Neuronal stem cell (in vitro differentiated cells): Measurements from ENCODE around the gene HOXD9.

Source experiments
- DNase-seq: peaks from one replicate; pipeline ENCODE4 v3.0.0-alpha.2; 2013; ENCODE audit warnings: low spot score
- H2AFZ ChIP-seq: one replicate; pipeline ENCODE4 v1.6.1; 2013; ENCODE audit warnings: mild to moderate bottlenecking, low read length, inconsistent platforms
- H2AK5ac ChIP-seq: 2 replicates; pipeline ENCODE4 v1.6.1; 2013; ENCODE audit warnings: low read depth, mild to moderate bottlenecking, inconsistent platforms, low read length, moderate library complexity, mixed read lengths
- H2BK120ac ChIP-seq: 2 replicates; pipeline ENCODE4 v1.6.1; 2013; ENCODE audit warnings: low read depth, mild to moderate bottlenecking, inconsistent platforms, low read length, moderate library complexity, mixed read lengths
- H2BK12ac ChIP-seq: one replicate; pipeline ENCODE4 v1.6.1; 2013; ENCODE audit warnings: low read length, inconsistent platforms
- H2BK15ac ChIP-seq: 2 replicates; pipeline ENCODE4 v1.6.1; 2013; ENCODE audit warnings: mild to moderate bottlenecking, low read length, inconsistent platforms, mixed read lengths
- H2BK5ac ChIP-seq: one replicate; pipeline ENCODE4 v1.6.1; 2013; ENCODE audit warnings: inconsistent platforms, mild to moderate bottlenecking, low read length, moderate library complexity
- H3K14ac ChIP-seq: one replicate; pipeline ENCODE4 v1.6.1; 2013; ENCODE audit warnings: low read length, inconsistent platforms
- H3K18ac ChIP-seq: 2 replicates; pipeline ENCODE4 v1.6.1; 2013; ENCODE audit warnings: low read length, inconsistent platforms
- H3K23ac ChIP-seq: 2 replicates; pipeline ENCODE4 v1.6.1; 2013; ENCODE audit warnings: low read depth, mild to moderate bottlenecking, mixed read lengths, low read length, inconsistent platforms; ENCODE audit not compliant: poor library complexity
- H3K27ac ChIP-seq: replicated peaks from 3 replicates; pipeline ENCODE4 v1.5.1; 2013; ENCODE audit warnings: low read length, inconsistent platforms
- H3K27me3 ChIP-seq, 3 experiments: 2 replicates each; pipeline ENCODE4 v1.6.1; 2013; ENCODE audit warnings: low read length in 3 of 3, mild to moderate bottlenecking in 2 of 3, inconsistent platforms in 1 of 3, low read depth in 1 of 3, mixed read lengths in 1 of 3, moderate library complexity in 1 of 3; ENCODE audit not compliant: control insufficient read depth in 3 of 3, insufficient read depth in 3 of 3
- H3K36me3 ChIP-seq, 2 donors: replicated peaks in 1 of 2; 2 replicates each; pipeline ENCODE4 v1.6.1; 2013; ENCODE audit warnings: low read length in 2 of 2; ENCODE audit not compliant: control insufficient read depth in 2 of 2, insufficient read depth in 2 of 2
- H3K4ac ChIP-seq: 2 replicates; pipeline ENCODE4 v1.6.1; 2013; ENCODE audit warnings: inconsistent platforms, mild to moderate bottlenecking, low read length, moderate library complexity
- H3K4me1 ChIP-seq, 2 donors: 1 replicate in 1 of 2; 2 replicates in 1 of 2; pipeline ENCODE4 v1.6.1; 2013; ENCODE audit warnings: low read length in 2 of 2, low read depth in 1 of 2; ENCODE audit not compliant: control insufficient read depth in 2 of 2, insufficient read depth in 1 of 2
- H3K4me2 ChIP-seq: one replicate; pipeline ENCODE4 v1.6.1; 2013; ENCODE audit warnings: mild to moderate bottlenecking, low read length, inconsistent platforms; ENCODE audit not compliant: insufficient read depth, poor library complexity, severe bottlenecking
- H3K4me3 ChIP-seq, 2 donors: 2 replicates each; pipeline ENCODE4 v1.5.1; 2013; ENCODE audit warnings: low read length in 2 of 2, mild to moderate bottlenecking in 2 of 2, inconsistent platforms in 1 of 2, moderate library complexity in 1 of 2
- H3K79me1 ChIP-seq: one replicate; pipeline ENCODE4 v1.6.1; 2013; ENCODE audit warnings: low read depth, mild to moderate bottlenecking, inconsistent platforms, low read length, moderate library complexity
- H3K9ac ChIP-seq: one replicate; pipeline ENCODE4 v1.6.1; 2013; ENCODE audit warnings: mild to moderate bottlenecking, low read depth, low read length, inconsistent platforms; ENCODE audit not compliant: poor library complexity
- H3K9me3 ChIP-seq, 2 donors: replicated peaks in 1 of 2; 2 replicates each; pipeline versions ENCODE3 to v1.6.1; 2013; ENCODE audit warnings: low read length in 2 of 2, mild to moderate bottlenecking in 2 of 2, inconsistent platforms in 1 of 2, low read depth in 1 of 2, mixed read lengths in 1 of 2, moderate library complexity in 1 of 2; ENCODE audit not compliant: control insufficient read depth in 2 of 2, insufficient read depth in 1 of 2
- H4K8ac ChIP-seq: one replicate; pipeline ENCODE4 v1.6.1; 2013; ENCODE audit warnings: low read depth, mild to moderate bottlenecking, inconsistent platforms, low read length, moderate library complexity
- H4K91ac ChIP-seq: one replicate; pipeline ENCODE4 v1.6.1; 2013; ENCODE audit warnings: low read length, low read depth, mild to moderate bottlenecking, inconsistent platforms; ENCODE audit not compliant: poor library complexity
- WGBS, 2 donors: extraction: QIAGEN DNeasy Blood & Tissue Kit; methylation state at CpG; one replicate each; pipeline ENCODE4 v1.1.7; 2013; ENCODE audit warnings: missing lambda C conversion rate in 2 of 2, mixed read lengths in 1 of 2; ENCODE audit not compliant: insufficient read length in 2 of 2, insufficient replicate concordance in 1 of 2; ENCODE audit errors: extremely low coverage in 2 of 2; 5-methylcytosine and 5-hydroxymethylcytosine counted together

HOXD9 gene

DNA sequence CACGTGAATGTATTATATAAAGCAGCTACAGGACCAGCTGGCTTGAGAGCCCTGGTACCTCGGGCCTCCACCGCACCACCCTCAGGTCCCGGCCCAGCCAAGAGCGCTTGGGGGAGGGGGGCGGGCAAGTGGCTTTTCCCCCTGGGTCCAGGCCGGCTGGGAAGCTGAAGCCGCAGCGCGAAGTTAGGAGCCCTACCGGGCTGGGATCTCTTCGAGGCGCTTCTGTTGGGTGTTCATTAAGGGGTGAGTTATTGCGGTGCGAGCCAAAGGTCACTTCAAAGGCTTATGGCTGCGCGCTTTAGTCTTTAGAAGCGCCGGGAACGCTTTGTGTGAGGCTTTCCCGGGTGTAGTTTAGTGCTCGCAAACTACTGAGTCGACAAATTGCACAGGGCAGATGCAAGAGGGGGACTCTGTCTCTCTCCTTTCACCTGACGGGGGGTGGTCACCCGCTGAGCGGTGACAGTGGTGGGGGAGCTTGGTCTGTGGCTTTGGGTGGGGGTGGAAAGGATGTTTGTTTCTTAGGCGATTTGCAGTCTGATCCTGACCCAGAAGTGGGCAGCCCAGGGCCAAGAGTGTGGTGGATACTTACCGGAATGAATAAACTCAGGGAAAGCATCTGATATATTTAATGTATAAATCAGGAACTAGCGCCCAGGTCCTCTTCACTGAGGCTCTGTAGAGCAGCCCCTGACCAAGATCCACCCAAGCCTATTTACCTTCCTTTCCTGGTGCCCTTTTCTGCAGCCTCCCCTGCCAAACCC lies 40.6 kb downstream of the HOXD9 start:
- H2AFZ ChIP-seq: no peak overlapping the region
- no peak overlapping the region for H2BK120ac ChIP-seq
- H3K27me3 ChIP-seq: peaks cover 62 to 100% (median 95%) of the 10 kb centered on the region in 3 experiments
- H2AK5ac ChIP-seq: no peak overlapping the region
- H3K4me3 ChIP-seq: no peak overlapping the region
- no peak overlapping the region for H3K4ac ChIP-seq
- no peak overlapping the region for H4K91ac ChIP-seq
- no peak overlapping the region for H3K18ac ChIP-seq
- no peak overlapping the region for H3K9ac ChIP-seq
- H2BK15ac ChIP-seq: no peak overlapping the region
- no peaks in the 10 kb centered on the region for H3K79me1 ChIP-seq
- no peaks in the 10 kb centered on the region for H3K36me3 ChIP-seq
- H4K8ac ChIP-seq: no peak overlapping the region
- H3K14ac ChIP-seq: no peak overlapping the region
- no peak overlapping the region for H3K27ac ChIP-seq
- H3K4me1 ChIP-seq: peaks cover 0 to 11% of the 10 kb centered on the region in 2 donors
- H2BK5ac ChIP-seq: no peak overlapping the region
- H2BK12ac ChIP-seq: no peak overlapping the region
- no peak overlapping the region for H3K4me2 ChIP-seq
- DNase-seq: no peak
- H3K9me3 ChIP-seq: peaks cover 13 to 18% of the 10 kb centered on the region in 2 donors
- WGBS, 2 donors: no CpG with 5 or more reads among the region's 29 CpGs
- H3K23ac ChIP-seq: no peak overlapping the region

DNA sequence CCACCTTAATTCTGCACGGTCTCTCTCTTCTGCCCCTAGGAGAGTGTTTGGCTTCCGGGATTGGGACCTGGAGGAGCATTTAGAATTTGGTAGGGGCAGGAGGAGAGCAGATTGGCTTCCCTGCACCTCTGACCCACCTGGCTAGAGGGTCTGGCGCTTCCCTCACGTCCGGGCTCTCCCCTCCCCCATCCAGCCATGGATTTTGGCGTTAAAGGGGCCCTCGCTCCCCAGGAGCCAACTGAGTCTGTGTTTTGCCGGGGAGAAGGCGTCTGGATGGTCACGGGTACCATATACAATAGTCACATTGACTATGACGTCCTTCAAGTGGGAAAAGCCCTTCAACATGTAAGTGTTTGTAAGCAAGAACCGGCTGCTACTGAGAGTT lies 41.1 kb downstream of the HOXD9 start:
- no peak overlapping the region for H2AFZ ChIP-seq
- WGBS, 2 donors: no CpG with 5 or more reads among the region's 12 CpGs
- no peak overlapping the region for H2BK12ac ChIP-seq
- H3K79me1 ChIP-seq: no peaks in the 10 kb centered on the region
- H3K23ac ChIP-seq: peak overlapping the region; percentile 21
- peaks cover 59 to 98% (median 91%) of the 10 kb centered on the region in 3 experiments for H3K27me3 ChIP-seq
- no peaks in the 10 kb centered on the region for H3K36me3 ChIP-seq
- no peak overlapping the region for H3K14ac ChIP-seq
- H3K4me3 ChIP-seq: no peak overlapping the region
- peaks cover 13 to 18% of the 10 kb centered on the region in 2 donors for H3K9me3 ChIP-seq
- no peak overlapping the region for H2BK5ac ChIP-seq
- H4K91ac ChIP-seq: no peak overlapping the region
- no peak overlapping the region for H2AK5ac ChIP-seq
- H3K4ac ChIP-seq: no peak overlapping the region
- no peak overlapping the region for H3K4me2 ChIP-seq
- no peak overlapping the region for H4K8ac ChIP-seq
- H3K27ac ChIP-seq: no peak overlapping the region
- H3K18ac ChIP-seq: no peak overlapping the region
- H2BK120ac ChIP-seq: no peak overlapping the region
- peaks cover 0 to 7% of the 10 kb centered on the region in 2 donors for H3K4me1 ChIP-seq
- H3K9ac ChIP-seq: no peak overlapping the region
- no peak overlapping the region for H2BK15ac ChIP-seq
- no peak for DNase-seq

DNA sequence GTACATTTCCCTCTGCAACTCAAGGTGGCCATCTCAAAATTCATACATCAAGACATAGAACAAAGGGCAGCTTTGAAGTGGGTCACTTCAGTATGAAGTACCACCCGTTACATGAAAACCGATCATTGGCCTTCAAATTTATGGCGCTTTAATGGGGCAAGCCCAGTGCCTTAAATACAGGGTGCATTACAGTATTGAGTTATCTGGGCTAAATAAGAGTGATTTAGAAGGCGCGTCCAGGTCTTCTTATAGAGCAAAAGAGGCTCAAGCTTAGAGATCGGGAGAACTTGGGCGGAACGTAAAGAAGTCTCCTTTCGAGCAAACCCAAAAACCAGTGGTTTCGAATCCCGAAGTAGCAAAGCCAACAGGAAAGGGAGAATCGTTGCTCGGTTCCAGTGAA lies 41.7 kb downstream of the HOXD9 start:
- Histone ChIP-seq H3K27me3 (peaks cover 56 to 98% (median 91%) of the 10 kb centered on the region in 3 experiments), H2BK15ac (no peak overlapping the region), H3K4me2 (no peak overlapping the region), H3K9me3 (peaks cover 13 to 18% of the 10 kb centered on the region in 2 donors), H4K91ac (no peak overlapping the region), H3K36me3 (no peaks in the 10 kb centered on the region), H2BK5ac (no peak overlapping the region), H3K27ac (no peak overlapping the region), H3K9ac (no peak overlapping the region), H3K4me1 (peaks cover 0 to 7% of the 10 kb centered on the region in 2 donors), H2BK120ac (no peak overlapping the region), H3K4me3 (no peak overlapping the region), H3K14ac (no peak overlapping the region), H2BK12ac (no peak overlapping the region), H4K8ac (no peak overlapping the region), H2AK5ac (no peak overlapping the region), H3K79me1 (no peaks in the 10 kb centered on the region), H2AFZ (no peak overlapping the region), H3K4ac (no peak overlapping the region), H3K18ac (no peak overlapping the region), H3K23ac (no peak overlapping the region)
- no CpG with 5 or more reads among the region's 13 CpGs for WGBS, 2 donors
- DNase-seq: no peak

DNA sequence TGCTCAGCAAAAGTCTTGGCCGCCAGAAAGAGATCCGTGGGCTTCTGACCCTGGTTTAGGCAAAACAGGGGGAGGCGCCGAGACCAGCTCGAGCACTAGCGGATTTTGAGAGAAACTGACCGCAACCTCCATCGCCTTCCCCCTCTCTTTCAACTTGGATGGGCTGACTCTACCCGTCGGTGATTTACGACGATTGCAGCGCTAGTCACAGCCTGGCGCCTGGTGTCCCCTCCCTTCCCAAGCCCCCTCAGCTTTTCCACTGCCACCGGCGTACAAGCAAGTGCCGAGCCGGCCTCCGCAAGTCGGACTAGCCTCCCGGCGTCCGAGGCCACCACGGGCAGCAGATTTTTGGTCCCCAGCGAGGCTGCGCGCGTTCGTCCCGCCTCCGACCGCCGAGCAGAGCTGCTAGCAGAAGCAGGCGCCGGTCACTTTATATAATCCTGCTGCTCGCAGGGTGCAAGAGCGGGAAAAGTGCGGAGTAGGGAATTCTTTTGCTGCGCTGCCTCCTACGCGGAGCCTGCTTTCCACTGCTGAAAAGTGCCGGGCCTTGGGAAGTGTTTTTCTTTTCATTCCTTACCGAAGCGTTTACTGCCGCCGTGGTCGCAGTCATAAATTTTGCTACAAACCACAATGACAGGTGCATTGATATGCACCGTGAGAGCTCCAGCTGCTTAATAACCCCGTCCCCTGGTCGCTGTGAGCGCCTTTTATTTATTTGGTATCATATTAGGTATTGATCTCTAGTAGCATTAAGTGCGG lies 42.3 kb downstream of the HOXD9 start:
- Histone ChIP-seq H2BK12ac (no peak overlapping the region), H3K36me3 (no peaks in the 10 kb centered on the region), H2BK120ac (no peak overlapping the region), H3K23ac (peak overlapping the region; percentile 18), H3K9ac (no peak overlapping the region), H2BK5ac (no peak overlapping the region), H3K27ac (no peak overlapping the region), H4K8ac (no peak overlapping the region), H3K9me3 (peaks cover 13 to 18% of the 10 kb centered on the region in 2 donors), H3K27me3 (peaks cover 55 to 98% (median 91%) of the 10 kb centered on the region in 3 experiments), H3K18ac (no peak overlapping the region), H2BK15ac (no peak overlapping the region), H2AFZ (peak overlapping the region; percentile 70), H3K4me3 (no peak overlapping the region), H3K4me1 (peaks cover 0 to 6% of the 10 kb centered on the region in 2 donors), H3K4me2 (no peak overlapping the region), H2AK5ac (no peak overlapping the region), H4K91ac (no peak overlapping the region), H3K4ac (no peak overlapping the region), H3K14ac (no peak overlapping the region), H3K79me1 (no peaks in the 10 kb centered on the region)
- DNase-seq: no peak
- WGBS, 2 donors: no CpG with 5 or more reads among the region's 52 CpGs
